ENCODE results near the gene CXCR5.

DNA sequence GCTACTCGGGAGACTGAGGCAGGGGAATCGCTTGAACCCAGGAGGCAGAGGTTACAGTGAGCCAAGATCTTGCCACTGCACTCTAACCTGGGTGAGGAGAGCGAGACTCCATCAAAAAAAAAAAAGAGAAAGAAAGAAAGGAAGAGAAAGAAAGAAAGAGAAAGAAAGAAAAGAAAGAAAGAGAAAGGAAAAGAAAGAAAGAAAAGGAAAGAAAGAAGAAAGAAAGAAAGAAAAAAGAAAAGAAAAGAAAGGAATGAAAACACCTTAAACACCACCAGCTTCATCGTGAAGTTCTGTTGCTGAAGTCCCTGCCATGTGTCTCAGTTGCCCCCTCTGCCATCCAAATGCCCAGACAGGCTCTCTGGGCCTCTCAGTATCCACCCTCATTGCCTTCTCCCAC is 9.9 kb upstream of the CXCR5 start:
- TF ChIP-seq, protein P1, sequence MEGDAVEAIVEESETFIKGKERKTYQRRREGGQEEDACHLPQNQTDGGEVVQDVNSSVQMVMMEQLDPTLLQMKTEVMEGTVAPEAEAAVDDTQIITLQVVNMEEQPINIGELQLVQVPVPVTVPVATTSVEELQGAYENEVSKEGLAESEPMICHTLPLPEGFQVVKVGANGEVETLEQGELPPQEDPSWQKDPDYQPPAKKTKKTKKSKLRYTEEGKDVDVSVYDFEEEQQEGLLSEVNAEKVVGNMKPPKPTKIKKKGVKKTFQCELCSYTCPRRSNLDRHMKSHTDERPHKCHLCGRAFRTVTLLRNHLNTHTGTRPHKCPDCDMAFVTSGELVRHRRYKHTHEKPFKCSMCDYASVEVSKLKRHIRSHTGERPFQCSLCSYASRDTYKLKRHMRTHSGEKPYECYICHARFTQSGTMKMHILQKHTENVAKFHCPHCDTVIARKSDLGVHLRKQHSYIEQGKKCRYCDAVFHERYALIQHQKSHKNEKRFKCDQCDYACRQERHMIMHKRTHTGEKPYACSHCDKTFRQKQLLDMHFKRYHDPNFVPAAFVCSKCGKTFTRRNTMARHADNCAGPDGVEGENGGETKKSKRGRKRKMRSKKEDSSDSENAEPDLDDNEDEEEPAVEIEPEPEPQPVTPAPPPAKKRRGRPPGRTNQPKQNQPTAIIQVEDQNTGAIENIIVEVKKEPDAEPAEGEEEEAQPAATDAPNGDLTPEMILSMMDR (conservative IDR thresholded peaks at IDR 0.05 in 1 of 2, IDR thresholded peaks at IDR 0.05 in 1 of 2; ENCODE audit: extremely low read depth in 1 of 2, insufficient read depth in 1 of 2, low read depth in 1 of 2, low read length in 2 of 2): no peak
- TF ChIP-seq EZH2 (IDR thresholded peaks at IDR 0.05; ENCODE audit: borderline replicate concordance, low read length): no peak

All from mammary epithelial cell (primary cell).